Measurements from ENCODE around the gene OCA2. TPM values are rescaled to one million over a fixed set of nuclear protein-coding genes. Genes with fewer than 3 reads are reported as not detected.
A peak's percentile ranks its signal among the peaks of the same experiment; 100 is the strongest.

Gene OCA2
- total and polyA plus RNA-seq, 2 of the 13 experiments (the other 11 are each of a cell fraction or from before 2014, with no cell fraction given): 0.02 to 0.05 TPM

GRCh38 chr15:28106294-28107110, 7.4 kb upstream of the OCA2 start (continued):
- no peak for TF ChIP-seq CREB3 (CRISPR knock-in tag; IDR thresholded peaks at IDR 0.05)
- TF ChIP-seq TRIM24 (CRISPR knock-in tag; IDR thresholded peaks at IDR 0.05): no peak
- TF ChIP-seq MTF2 (CRISPR knock-in tag; IDR thresholded peaks at IDR 0.05; ENCODE audit: borderline replicate concordance): 0 out of 2 replicates have a peak, but pooled peaks have one; percentile 41
- TF ChIP-seq NR2F1 (CRISPR knock-in tag; IDR thresholded peaks at IDR 0.05): no peak
- no peak for TF ChIP-seq TEAD3 (CRISPR knock-in tag; optimal IDR thresholded peaks at IDR 0.05; ENCODE audit: borderline replicate concordance)
- no peak for TF ChIP-seq ZNF784 (CRISPR knock-in tag; IDR thresholded peaks at IDR 0.05; ENCODE audit: borderline replicate concordance)
- TF ChIP-seq ZNF337 (CRISPR knock-in tag; IDR thresholded peaks at IDR 0.05; ENCODE audit: borderline replicate concordance, low read depth): no peak
- TF ChIP-seq ZNF264 (CRISPR knock-in tag; IDR thresholded peaks at IDR 0.05): no peak
- TF ChIP-seq MEIS2 (CRISPR knock-in tag; IDR thresholded peaks at IDR 0.05): no peak
- TF ChIP-seq ARNTL (CRISPR knock-in tag; IDR thresholded peaks at IDR 0.05): no peak
- TF ChIP-seq ZNF646 (CRISPR knock-in tag; IDR thresholded peaks at IDR 0.05): 0 out of 2 replicates have a peak, but pooled peaks have one; percentile 72
- TF ChIP-seq ZNF263 (CRISPR knock-in tag; IDR thresholded peaks at IDR 0.05): peak; percentile 98
- TF ChIP-seq ZBTB3 (CRISPR knock-in tag; IDR thresholded peaks at IDR 0.05; ENCODE audit: borderline replicate concordance, low read depth): no peak

Data from HepG2 (cell line).